Measurements from ENCODE around the gene ELMO1.

The ELMO1 gene

GRCh38 chr7:37399876-37400421 lies 48.7 kb downstream of the ELMO1 start:
- DNase-seq: no peak

GRCh38 chr7:37398403-37398802 lies 50.3 kb downstream of the ELMO1 start:
- DNase-seq: no peak

- no peak for DNase-seq
These were observed 52.9 kb downstream of the ELMO1 start for GRCh38 chr7:37395618-37396259.

GRCh38 chr7:37394158-37394557 lies 54.5 kb downstream of the ELMO1 start:
- no peak for DNase-seq

- no peak for DNase-seq
These were observed 55.2 kb downstream of the ELMO1 start for GRCh38 chr7:37393476-37393875.

GRCh38 chr7:37392673-37393017 lies 56.0 kb downstream of the ELMO1 start:
- no peak for DNase-seq

- DNase-seq: no peak
These were observed 56.6 kb downstream of the ELMO1 start for GRCh38 chr7:37391791-37392672.

- DNase-seq: no peak
These were observed 58.5 kb downstream of the ELMO1 start for GRCh38 chr7:37390114-37390513.

- no peak for DNase-seq
These were observed 59.9 kb downstream of the ELMO1 start for GRCh38 chr7:37388811-37389210.

GRCh38 chr7:37385787-37386186 lies 62.9 kb downstream of the ELMO1 start:
- no peak for DNase-seq

GRCh38 chr7:37382546-37383088 lies 66.0 kb downstream of the ELMO1 start:
- no peak for DNase-seq

GRCh38 chr7:37380831-37381230 lies 67.8 kb downstream of the ELMO1 start:
- DNase-seq: no peak

GRCh38 chr7:37379546-37380277 lies 69.0 kb downstream of the ELMO1 start:
- DNase-seq: no peak

- DNase-seq: no peak
These were observed 71.4 kb downstream of the ELMO1 start for GRCh38 chr7:37377231-37377630.

- no peak for DNase-seq
These were observed 72.3 kb downstream of the ELMO1 start for GRCh38 chr7:37376386-37376785.

- DNase-seq: no peak
These were observed 75.9 kb downstream of the ELMO1 start for GRCh38 chr7:37372750-37373149.

GRCh38 chr7:37371755-37372154 lies 76.9 kb downstream of the ELMO1 start:
- DNase-seq: no peak

GRCh38 chr7:37369906-37370305 lies 78.8 kb downstream of the ELMO1 start:
- DNase-seq: no peak

GRCh38 chr7:37368540-37368939 lies 80.1 kb downstream of the ELMO1 start:
- DNase-seq: no peak

- no peak for DNase-seq
These were observed 81.7 kb downstream of the ELMO1 start for GRCh38 chr7:37367010-37367409.

- no peak for DNase-seq
These were observed 82.2 kb downstream of the ELMO1 start for GRCh38 chr7:37366445-37366844.

- no peak for DNase-seq
These were observed 83.3 kb downstream of the ELMO1 start for GRCh38 chr7:37365405-37365804.

- DNase-seq: no peak
These were observed 83.8 kb downstream of the ELMO1 start for GRCh38 chr7:37364856-37365255.
